ENCODE data around the gene HOXA10.

The HOXA10 gene

DNA sequence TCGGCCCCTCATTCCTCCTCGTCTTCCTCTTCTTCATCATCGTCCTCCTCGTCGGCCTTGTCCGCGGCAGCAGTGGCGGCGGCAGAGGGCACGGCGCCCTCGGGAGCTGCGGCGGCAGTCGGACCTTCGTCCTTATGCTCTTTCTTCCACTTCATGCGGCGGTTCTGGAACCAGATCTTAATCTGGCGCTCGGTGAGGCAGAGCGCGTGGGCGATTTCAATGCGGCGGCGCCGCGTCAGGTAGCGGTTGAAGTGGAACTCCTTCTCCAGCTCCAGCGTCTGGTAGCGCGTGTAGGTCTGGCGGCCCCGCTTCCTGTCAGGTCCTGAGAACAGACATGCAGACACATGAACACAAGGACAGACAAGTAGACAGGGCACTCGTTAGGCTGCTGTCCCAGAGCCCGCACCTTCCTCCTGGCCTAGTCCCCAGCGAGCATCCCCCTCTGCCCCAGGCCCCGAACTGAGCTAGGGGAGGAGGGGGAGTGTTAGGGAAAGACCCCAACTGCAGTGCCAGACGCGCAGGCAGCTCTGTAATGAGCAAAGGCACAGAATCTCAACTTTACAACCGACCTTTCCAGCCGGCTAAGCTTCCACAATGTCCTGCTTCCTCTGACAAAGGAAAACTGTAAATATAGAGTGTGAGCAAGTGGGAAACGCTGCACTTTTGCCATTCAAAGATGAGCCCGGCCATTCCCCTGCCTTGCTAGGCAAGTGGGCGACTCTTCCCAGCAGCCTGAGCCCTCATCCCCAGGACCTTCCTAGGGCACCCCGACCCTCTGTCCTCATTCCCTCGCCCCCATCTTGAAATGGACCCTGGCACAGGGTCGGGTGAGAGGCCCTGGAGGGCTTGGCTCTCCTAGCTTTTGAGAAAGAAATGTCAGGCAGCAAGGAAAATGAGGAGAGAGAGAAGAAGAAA lies 19.0 kb downstream of the HOXA10 start:
- no peak for DNase-seq

DNA sequence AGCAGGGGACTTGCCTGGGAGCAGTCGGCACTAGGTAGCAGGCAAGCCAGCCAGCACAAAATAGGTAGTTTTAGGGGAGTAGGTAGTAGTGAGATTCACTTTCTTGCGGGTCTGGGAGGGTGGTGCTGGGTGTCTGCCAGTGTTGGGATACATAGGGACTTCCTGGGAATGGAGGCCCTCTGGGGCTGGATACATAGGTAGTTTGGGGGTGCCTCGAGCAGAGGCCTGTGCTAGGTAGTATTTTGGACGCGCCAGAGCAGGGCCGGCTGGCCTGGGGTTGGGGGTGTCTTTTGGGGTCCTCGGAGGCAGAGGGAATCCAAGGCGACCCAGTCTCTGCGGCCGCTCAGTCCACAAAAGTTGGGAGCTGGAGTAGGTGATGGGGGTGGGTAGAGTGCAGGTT lies 19.8 kb downstream of the HOXA10 start:
- DNase-seq: no peak

- no peak for DNase-seq
Observed at GRCh38 chr7:27153526-27153925, 20.6 kb downstream of the HOXA10 start.

DNA sequence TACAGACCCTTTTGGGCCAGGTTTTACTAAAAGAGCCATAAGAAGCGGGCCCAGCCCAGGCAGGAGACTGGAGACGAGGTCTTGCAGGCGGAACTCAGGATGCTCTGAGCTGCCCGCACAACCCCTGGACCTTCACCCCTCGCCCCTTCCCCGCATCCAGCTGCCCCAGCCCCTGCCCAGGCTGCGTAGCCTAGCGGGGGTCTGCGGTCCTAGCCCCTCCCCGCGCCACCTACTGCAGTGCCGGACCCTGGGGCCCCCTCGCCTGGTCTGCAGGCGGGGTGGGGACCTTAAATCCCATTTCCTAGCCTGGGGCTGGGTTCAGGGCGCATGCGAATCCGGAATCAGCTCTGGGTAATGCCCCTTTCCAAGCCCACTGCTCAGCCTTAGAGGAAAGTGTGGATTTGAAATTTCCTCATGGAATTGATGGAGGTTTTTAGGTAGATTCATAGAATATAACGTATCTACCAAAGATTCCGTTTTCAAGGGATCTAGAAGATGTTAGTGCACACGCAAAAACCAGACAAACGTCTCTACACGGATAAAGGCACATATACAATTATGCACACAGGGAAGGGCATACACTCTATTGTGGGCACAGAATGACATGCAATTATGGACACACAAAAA lies 21.2 kb downstream of the HOXA10 start:
- no peak for DNase-seq

GRCh38 chr7:27151931-27152815 lies 21.9 kb downstream of the HOXA10 start, which contains the start of gene HOXA3:
Gene HOXA3, minus strand, starts transcription at chr7:27152583. Its CDS starts 41,943 bp downstream, at chr7:27110640.
- DNase-seq: no peak

- no peak for DNase-seq
Observed at GRCh38 chr7:27151341-27151930, 22.7 kb downstream of the HOXA10 start.

GRCh38 chr7:27150568-27151340 lies 23.4 kb downstream of the HOXA10 start:
- no peak for DNase-seq

DNA sequence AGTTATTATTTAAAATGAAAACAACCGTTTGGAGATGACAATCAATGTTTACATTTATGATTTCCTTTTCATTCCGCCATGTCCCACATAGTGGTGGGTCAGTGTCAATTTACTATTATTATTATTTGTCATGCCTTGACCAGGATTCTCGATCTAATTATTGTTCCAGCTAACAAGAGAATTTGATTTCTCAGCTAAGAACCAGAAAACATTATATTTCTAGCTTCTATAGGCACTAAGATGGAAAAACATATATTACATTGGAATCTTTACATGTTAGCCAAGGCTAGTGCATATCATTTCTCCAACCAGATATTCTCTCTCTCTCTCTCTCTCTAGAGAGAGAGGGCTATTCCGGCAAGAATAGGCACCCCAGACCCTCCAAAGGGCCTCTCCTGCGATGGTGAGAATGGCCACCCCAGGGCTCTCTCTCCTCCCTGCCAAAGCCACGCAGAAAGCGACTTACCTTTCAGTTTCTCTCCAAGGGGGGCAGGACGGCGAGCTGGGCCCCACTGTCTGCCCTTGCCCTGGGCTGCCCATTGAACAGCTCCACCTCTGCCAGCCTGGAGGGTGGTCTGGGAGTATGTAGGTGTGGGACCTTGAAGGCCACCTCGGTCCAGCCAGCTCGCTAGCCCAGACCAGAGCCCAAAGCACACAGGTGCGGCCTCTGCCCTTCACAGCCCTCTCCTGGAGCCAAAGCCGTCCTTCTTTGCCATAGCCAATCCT lies 24.1 kb downstream of the HOXA10 start:
- no peak for DNase-seq

GRCh38 chr7:27148756-27149641 lies 25.1 kb downstream of the HOXA10 start:
- DNase-seq: no peak

DNA sequence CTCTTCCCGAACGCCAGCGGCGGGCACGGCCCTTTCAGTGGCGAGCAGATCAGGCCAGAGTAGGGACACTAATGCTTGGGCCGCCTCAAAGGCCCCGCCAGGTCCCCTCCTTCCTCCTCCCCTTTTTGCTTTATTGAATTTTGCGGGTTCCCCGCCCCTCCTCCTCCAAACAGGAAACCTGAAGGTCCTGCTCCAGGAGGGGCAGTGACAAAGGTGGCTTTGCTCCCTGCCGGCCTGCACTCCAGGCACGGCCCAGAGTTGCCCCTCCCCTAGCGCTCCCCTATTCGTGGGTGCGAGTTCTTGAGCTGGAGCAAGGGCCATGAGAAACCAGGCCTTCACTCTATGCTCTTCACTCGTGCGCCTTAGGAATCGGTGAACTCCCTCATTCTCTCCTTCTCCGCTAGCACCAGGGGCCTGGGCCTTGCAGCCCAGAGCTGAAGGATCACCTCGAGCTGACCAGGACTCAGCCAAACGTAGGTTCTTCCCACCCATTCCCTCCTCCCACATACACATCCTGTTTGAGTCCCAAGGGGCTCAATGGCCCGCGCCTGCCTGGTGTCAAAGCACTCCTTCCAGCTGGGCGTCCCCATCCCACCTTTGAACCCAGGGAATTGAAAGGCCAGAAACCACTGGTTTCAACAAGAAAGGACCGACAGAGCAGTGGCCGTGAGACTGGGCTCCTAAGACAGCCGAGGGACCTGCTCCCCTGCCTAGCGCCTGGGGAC lies 25.9 kb downstream of the HOXA10 start:
- DNase-seq: no peak

DNA sequence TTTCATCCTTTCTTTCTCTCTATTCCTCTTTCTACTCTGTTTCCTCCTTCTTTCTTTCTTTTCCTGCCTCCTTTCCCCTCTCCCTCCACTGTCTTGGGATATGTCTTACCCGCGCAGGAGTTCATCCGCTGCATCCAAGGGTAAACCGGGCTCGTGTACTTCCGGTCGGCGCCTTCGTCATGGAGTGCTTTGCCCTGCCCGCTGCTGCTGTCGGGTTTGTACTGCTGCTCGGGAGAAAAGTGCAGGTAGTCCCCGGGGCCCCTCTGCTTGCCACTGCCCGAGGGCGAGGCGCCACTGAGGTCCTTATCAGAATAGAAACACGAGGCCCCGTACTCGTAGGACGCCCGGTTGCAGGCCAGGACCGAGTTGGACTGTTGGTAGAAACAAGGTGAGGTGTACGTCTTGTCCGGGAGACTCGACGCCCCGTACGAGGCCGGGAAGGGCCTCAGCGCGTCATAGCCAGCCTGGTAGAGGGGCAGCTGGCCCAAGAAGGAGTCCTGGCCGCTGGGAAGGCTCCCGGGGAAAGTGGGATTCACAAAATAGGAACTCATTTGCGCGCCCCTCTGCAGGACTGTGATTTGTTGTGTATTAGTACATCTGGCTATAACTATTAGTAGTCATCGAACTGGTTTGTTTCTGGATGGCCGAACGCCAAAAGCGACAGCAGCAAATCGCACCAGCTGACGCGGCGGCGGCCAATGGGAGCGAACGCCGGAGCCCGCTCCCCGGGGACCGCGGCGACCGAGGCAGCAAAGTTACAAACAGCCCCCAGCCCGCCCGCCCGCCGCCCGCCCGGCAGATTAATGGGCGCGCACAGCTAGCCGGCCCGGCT lies 26.7 kb downstream of the HOXA10 start, which contains the start of gene HOXA6:
Gene HOXA6, minus strand, starts transcription at position 576 of the 832 bp plus-strand sequence. Its CDS starts 25 bp downstream, at position 551.
- no peak for DNase-seq

- peak in 1 of 2 experiments; percentile 4 for DNase-seq
Observed at GRCh38 chr7:27146491-27147198, 27.5 kb downstream of the HOXA10 start.

DNA sequence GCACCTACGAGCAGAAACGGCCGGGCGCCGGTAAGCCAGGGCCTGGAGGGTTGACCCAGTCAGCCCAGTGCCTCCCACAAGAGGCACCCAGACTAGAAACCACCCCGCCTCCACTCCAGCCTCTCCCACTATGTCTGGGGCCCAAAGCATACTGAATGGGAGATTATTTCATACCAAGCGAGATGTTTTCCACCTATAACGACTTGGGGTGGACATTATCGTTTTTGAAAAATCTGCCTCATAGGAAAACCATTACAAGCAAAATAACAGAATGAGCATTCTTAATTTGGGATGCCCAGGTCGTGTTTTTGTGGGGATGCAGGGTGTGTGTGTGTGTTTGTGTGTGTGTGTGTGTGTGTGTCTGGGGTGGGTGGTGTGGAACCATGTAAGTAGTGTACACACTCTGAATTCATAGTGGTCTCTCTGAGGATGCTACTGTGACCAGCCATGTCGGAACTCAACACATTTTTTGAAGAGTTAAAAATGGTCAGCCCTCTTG lies 28.2 kb downstream of the HOXA10 start:
- DNase-seq: no peak

DNA sequence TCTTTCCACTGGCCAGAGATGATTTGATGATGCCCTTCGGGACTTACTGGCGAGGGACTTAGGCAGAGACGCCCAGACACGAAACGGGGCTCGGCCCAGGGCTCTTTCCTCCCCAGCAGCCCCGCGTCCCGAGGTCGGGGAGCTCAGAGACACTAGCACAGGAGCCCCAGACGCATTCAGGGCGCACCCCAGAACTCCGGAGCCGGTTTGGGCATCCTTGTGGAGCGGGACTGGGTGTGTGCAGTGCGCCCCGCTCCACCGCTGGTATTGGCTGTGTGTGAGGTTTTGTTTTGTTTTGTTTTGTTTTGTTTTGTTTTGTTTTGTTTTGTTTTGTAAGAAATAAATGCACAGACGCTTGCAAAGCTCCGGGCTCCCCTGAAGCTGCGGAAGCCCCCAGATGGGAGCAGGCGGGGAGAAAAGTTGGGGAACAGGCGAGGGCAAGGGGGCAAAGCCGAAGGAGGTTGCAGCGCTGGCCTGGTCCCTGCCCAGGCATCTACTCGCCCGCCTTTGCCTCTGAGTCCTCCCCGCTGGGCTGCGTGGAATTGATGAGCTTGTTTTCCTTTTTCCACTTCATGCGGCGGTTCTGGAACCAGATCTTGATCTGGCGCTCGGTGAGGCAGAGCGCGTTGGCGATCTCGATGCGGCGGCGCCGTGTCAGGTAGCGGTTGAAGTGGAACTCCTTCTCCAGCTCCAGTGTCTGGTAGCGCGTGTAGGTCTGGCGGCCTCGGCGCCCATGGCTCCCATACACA lies 28.8 kb downstream of the HOXA10 start:
- DNase-seq: no peak

DNA sequence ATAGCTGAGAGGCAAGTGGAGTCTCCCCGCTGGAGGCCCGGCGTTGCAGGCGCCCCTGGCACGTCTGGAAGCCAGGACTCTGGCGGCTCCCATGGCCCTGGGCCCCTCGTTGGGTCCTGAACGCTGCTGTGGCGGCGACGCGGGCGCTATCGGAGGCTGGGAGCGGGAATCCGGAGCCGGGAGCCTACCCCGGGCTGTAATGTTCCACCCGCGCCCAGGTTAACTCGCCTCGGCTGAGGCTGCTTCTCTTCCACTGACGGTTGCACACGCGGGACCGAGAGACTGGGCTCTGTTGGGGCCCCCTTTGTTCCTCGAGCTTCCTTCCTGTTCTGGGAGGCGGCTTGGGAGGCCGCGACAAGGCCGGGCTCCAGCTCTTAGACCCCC lies 29.3 kb downstream of the HOXA10 start:
- DNase-seq: no peak

DNA sequence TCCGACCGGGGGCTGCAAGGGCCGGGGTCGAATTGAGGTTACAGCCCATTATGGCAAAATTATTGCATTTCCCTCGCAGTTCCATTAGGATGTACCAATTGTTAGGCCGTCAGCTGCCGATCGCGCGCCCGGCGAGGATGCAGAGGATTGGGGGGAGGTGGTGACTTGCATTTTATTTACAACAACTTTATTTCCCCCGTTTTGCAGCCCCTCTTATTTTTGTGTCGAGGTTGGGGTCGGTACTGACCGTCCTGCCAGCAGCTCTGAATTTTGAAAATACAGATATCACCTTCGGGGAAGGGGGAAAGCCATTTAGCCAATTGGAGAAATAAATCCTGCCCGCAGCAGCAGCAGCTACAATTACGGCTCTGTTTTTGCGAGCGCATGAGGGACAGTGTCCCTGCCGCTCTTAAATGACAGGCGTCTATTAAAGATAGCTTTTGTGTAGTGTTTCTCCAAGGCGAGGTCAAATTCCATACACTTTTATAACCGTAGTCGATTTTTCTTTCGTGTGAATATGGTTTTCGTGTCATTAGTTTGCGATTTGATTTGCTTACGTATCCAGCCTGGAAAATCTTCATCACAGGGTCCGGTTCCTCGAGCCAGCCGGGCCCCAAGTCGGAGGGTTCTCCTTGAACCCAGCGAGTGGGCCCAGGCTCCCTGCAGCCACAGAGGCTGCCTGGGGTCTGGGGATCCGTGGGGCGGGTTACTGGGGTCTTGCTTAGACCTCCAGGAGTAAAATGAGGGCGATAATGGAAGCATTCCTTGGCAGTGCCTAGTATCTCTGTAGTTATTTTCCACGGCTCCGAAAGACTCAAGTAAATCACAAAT lies 30.0 kb downstream of the HOXA10 start:
- DNase-seq: no peak

Data from cerebellar nuclear complex (tissue), 1 donor.